Measurements from ENCODE around the gene PRKCI. TPM values are rescaled to one million over a fixed set of nuclear protein-coding genes. Genes with fewer than 3 reads are reported as not detected.
"Not testable (repeated sequence)": the region's sequence is repeated elsewhere in the genome, so short reads cannot be mapped to it uniquely, and the experiment has no call there.

PRKCI gene
- total RNA-seq, 1 donor from 2014 or later: 43.2 TPM

GRCh38 chr3:170322566-170323269 is 100.5 kb downstream of the PRKCI start:
- Histone ChIP-seq H3K27me3 (no peaks in the 10 kb centered on the region), H3K4me1 (no peaks in the 10 kb centered on the region), H3K4me3 (no peak overlapping the region), H3K27ac (no peak overlapping the region), H3K36me3 (no peaks in the 10 kb centered on the region), H3K9me3 (no peaks in the 10 kb centered on the region)
- intact Hi-C loops (cut with DNase I): no loop called here
- no peak for DNase-seq
- ATAC-seq: no peak
- TF ChIP-seq, protein P1, sequence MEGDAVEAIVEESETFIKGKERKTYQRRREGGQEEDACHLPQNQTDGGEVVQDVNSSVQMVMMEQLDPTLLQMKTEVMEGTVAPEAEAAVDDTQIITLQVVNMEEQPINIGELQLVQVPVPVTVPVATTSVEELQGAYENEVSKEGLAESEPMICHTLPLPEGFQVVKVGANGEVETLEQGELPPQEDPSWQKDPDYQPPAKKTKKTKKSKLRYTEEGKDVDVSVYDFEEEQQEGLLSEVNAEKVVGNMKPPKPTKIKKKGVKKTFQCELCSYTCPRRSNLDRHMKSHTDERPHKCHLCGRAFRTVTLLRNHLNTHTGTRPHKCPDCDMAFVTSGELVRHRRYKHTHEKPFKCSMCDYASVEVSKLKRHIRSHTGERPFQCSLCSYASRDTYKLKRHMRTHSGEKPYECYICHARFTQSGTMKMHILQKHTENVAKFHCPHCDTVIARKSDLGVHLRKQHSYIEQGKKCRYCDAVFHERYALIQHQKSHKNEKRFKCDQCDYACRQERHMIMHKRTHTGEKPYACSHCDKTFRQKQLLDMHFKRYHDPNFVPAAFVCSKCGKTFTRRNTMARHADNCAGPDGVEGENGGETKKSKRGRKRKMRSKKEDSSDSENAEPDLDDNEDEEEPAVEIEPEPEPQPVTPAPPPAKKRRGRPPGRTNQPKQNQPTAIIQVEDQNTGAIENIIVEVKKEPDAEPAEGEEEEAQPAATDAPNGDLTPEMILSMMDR (IDR thresholded peaks at IDR 0.05): no peak

GRCh38 chr3:170323331-170323730 is 101.1 kb downstream of the PRKCI start:
- no peaks in the 10 kb centered on the region for H3K27me3 ChIP-seq
- TF ChIP-seq, protein P1 (IDR thresholded peaks at IDR 0.05): no peak
- H3K36me3 ChIP-seq: no peaks in the 10 kb centered on the region
- DNase-seq (no peak), ATAC-seq (no peak)
- H3K4me3 ChIP-seq: no peak overlapping the region
- intact Hi-C loops (cut with DNase I): no loop called here
- H3K27ac ChIP-seq: no peak overlapping the region
- H3K4me1 ChIP-seq: no peaks in the 10 kb centered on the region
- no peaks in the 10 kb centered on the region for H3K9me3 ChIP-seq

DNA sequence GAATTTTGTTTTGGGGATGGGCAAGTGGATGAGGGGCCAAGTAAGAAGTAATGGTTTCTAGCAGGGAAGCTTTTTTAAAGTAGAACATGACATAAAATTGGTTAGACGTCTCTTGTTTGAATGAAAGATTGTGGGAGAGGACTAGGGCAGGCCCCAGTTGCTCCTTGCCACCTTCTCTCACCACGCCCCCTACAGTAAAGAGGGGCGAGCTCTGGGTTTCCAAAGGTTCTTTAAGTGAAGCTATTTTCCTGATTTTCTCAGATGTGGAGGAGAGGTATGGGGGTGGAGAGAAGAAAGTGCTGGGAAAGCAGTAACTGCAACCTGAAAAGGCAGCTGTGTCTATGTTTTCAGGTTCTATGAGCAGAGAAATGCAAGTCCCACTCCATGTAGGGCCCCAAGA is 102.7 kb downstream of the PRKCI start:
- TF ChIP-seq, protein P1 (IDR thresholded peaks at IDR 0.05): no peak
- no peak for ATAC-seq
- no peaks in the 10 kb centered on the region for H3K9me3 ChIP-seq

GRCh38 chr3:170327040-170327808 is 105.0 kb downstream of the PRKCI start:
- intact Hi-C loops (cut with DNase I): no loop called here
- Histone ChIP-seq H3K36me3 (no peaks in the 10 kb centered on the region), H3K4me1 (peaks cover 4% of the 10 kb centered on the region), H3K9me3 (no peaks in the 10 kb centered on the region), H3K4me3 (no peak overlapping the region), H3K27me3 (no peaks in the 10 kb centered on the region), H3K27ac (no peak overlapping the region)
- DNase-seq (no peak), ATAC-seq (no peak)
- TF ChIP-seq, protein P1 (IDR thresholded peaks at IDR 0.05): no peak

More for the DNA sequence above, 102.7 kb downstream of the PRKCI start:
- no peak overlapping the region for H3K4me3 ChIP-seq
- no peak overlapping the region for H3K27ac ChIP-seq
- no peak for DNase-seq
- intact Hi-C loops (cut with DNase I): no loop called here
- H3K27me3 ChIP-seq: no peaks in the 10 kb centered on the region
- no peaks in the 10 kb centered on the region for H3K4me1 ChIP-seq
- no peaks in the 10 kb centered on the region for H3K36me3 ChIP-seq

DNA sequence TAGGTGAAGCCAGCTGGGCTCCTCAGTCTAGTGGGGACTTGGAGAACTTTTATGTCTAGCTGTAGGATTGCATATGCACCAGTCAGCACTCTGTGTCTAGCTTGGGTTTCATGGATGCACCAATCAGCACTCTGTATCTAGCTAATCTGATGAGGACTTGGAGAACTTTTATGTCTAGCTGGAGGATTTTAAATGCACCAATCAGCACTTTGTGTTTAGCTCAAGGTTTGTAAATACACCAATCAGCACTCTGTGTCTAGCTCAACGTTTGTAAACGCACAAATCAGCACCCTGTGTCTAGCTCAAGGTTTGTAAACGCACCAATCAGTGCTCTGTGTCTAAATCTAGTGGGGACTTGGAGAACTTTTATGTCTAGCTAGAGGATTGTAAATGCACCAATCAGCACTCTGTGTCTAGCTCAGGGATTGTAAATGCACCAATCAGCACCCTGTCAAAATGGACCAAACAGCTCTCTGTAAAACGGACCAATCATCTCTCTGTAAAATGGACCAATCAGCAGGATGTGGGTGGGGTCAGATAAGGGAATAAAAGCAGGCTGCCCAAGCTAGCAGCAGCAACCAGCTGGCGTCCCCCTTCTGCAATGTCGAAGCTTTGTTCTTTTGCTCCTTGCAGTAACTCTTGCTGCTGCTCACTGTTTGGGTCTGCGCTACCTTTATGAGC is 105.8 kb downstream of the PRKCI start:
- H3K36me3 ChIP-seq; H3K4me3 ChIP-seq; ATAC-seq; DNase-seq; H3K27me3 ChIP-seq; H3K4me1 ChIP-seq; H3K27ac ChIP-seq; intact Hi-C loops (cut with DNase I); H3K9me3 ChIP-seq: not testable (repeated sequence)

DNA sequence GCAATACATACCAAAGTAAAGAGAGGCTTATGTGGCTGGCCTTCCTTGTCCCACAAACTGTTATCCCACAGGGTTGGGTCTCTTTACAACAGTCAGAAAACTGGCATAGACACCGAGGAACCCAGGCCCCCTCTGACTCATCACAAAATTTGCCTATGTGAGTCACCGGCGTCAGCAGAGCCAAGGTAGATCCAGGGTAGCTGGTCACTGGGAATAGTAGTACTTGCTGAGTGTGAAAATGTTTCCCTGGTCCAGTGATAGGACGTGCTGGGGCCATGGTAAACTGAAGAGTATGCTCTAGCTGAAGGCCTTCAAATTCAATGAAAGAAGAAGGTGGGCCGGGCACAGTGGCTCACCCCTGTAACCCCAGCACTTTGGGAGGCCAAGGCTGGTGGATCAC is 108.1 kb downstream of the PRKCI start:
- TF ChIP-seq, protein P1 (IDR thresholded peaks at IDR 0.05): no peak
- H3K27ac ChIP-seq: no peak overlapping the region
- DNase-seq (no peak), ATAC-seq (peak; percentile 41)
- H3K9me3 ChIP-seq: no peaks in the 10 kb centered on the region
- intact Hi-C loops (cut with DNase I): no loop called here
- no peak overlapping the region for H3K4me3 ChIP-seq
- H3K36me3 ChIP-seq: no peaks in the 10 kb centered on the region
- H3K27me3 ChIP-seq: no peaks in the 10 kb centered on the region
- peaks cover 4% of the 10 kb centered on the region for H3K4me1 ChIP-seq

Data from upper lobe of right lung (tissue), 1 donor.